Esophagus muscularis mucosa (tissue), 4 donors: Measurements from ENCODE around the gene PHF23. TPM values are rescaled to one million over a fixed set of nuclear protein-coding genes. Genes with fewer than 3 reads are reported as not detected.

Experiments
- DNase-seq: peaks from one replicate; pipeline ENCODE4 v3.0.0-alpha.2; 2017; ENCODE audit errors: extremely low spot score
- H3K27ac ChIP-seq, 4 donors: fragments of 200-600 bp; sonication (generic); replicated peaks in 1 of 4; 1 replicate in 3 of 4; 2 replicates in 1 of 4; pipeline ENCODE4 v1.5.1; 2016 to 2019; ENCODE audit warnings: mild to moderate bottlenecking in 1 of 4
- H3K27me3 ChIP-seq, 4 donors: fragments of 200-600 bp; sonication (generic); one replicate each; pipeline versions ENCODE4 v1.5.1 to v1.6.0; 2016 to 2019
- H3K36me3 ChIP-seq, 4 donors: fragments of 200-600 bp; sonication (generic); one replicate each; pipeline ENCODE4 v1.5.1; 2016 to 2019
- H3K4me1 ChIP-seq, 4 donors: fragments of 200-600 bp; sonication (generic); one replicate each; pipeline ENCODE4 v1.5.1; 2016 to 2019
- H3K4me3 ChIP-seq, 4 donors: fragments of 200-600 bp; sonication (generic); 1 replicate in 2 of 4; 2 replicates in 2 of 4; pipeline ENCODE4 v1.5.1; 2016 to 2019; ENCODE audit warnings: mild to moderate bottlenecking in 4 of 4, moderate library complexity in 1 of 4
- H3K9me3 ChIP-seq, 4 donors: fragments of 200-600 bp; sonication (generic); 1 replicate in 3 of 4; 2 replicates in 1 of 4; pipeline ENCODE4 v1.5.1; 2016 to 2019
- EP300 ChIP-seq: sonication (generic); formaldehyde crosslinking; IDR thresholded peaks from one replicate; pipeline ENCODE4 v1.6.1; 2017; ENCODE audit warnings: antibody characterized with exemption
- POLR2A ChIP-seq: fragments of 450-650 bp; IDR thresholded peaks from one replicate; pipeline ENCODE4 v1.6.1; 2017; ENCODE audit warnings: antibody characterized with exemption, moderate library complexity, mild to moderate bottlenecking, low read depth
- POLR2AphosphoS5 ChIP-seq, 2 donors: sonication (generic); formaldehyde crosslinking; IDR thresholded peaks; one replicate each; pipeline ENCODE4 v1.6.1; 2017; ENCODE audit warnings: antibody characterized with exemption in 2 of 2
- WGBS: methylation state at CpG from one replicate; pipeline ENCODE4 v1.1.5; 2018; 5-methylcytosine and 5-hydroxymethylcytosine counted together
- intact Hi-C: fragments of 100-400 bp; cut with DNase I; formaldehyde crosslinking; loops from one replicate; pipeline ENCODE4 v1.15.1; 2023
- total RNA-seq, 4 donors: library from RNA; depleted of rRNA; stranded (reverse); fragments of >200 nt; gene quantifications; one replicate each; pipeline versions ENCODE4 v1.1.0 to v1.2.1, GENCODE V29; 2016
- TF ChIP-seq, protein P1 (sequence below), 3 experiments: fragments of 200-600 bp in 2 of 3; fragments of 450-650 bp in 1 of 3; sonication (generic) in 2 of 3; IDR thresholded peaks; one replicate each; pipeline ENCODE4 v1.5.1; 2017 to 2019; ENCODE audit warnings: antibody characterized with exemption in 3 of 3, mild to moderate bottlenecking in 2 of 3, moderate library complexity in 1 of 3

Gene PHF23
- total RNA-seq, 4 donors from 2014 or later = 21.6 to 38.1 (median 24.8) TPM

DNA sequence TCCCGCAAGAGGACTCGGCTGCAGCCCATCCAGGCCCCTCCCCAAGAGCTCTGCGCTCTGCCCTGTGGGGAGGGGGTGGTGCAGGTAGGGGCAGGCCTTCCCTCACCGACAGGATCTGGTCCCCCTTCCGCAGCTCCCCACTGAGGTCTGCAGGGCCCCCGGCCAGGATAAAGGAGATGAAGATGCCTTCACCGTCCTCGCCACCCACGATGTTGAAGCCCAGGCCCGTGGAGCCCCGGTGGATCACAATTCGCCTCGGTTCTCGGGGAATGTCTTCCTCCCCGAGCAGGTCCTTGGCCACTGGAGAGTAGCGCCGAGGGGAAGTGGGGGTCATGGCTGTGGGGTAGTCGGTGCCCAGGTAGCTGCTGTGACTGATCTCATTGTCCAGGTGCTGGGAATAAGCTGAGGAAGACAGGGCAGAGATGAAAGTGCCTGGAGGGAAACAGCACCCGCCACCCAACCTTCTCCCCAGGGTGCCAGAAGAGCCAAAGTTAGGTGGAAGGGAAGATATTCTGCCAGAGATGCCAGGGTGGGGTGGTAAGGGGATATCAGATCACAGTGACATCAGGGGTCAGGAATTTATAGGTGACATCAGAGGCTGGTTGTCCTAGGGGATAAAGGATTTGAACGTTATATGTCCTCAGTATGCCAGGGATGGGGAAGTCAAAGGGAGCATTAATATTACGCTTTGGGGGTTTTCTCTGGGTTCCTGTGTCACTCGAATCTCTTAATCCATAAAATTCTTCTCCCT lies 42.4 kb downstream of the PHF23 start:
- no peak overlapping the region for H3K27ac ChIP-seq
- no peak for TF ChIP-seq POLR2A
- TF ChIP-seq POLR2AphosphoS5 (IDR thresholded peaks at IDR 0.05) = no peak
- no peak for TF ChIP-seq EP300
- TF ChIP-seq, protein P1, sequence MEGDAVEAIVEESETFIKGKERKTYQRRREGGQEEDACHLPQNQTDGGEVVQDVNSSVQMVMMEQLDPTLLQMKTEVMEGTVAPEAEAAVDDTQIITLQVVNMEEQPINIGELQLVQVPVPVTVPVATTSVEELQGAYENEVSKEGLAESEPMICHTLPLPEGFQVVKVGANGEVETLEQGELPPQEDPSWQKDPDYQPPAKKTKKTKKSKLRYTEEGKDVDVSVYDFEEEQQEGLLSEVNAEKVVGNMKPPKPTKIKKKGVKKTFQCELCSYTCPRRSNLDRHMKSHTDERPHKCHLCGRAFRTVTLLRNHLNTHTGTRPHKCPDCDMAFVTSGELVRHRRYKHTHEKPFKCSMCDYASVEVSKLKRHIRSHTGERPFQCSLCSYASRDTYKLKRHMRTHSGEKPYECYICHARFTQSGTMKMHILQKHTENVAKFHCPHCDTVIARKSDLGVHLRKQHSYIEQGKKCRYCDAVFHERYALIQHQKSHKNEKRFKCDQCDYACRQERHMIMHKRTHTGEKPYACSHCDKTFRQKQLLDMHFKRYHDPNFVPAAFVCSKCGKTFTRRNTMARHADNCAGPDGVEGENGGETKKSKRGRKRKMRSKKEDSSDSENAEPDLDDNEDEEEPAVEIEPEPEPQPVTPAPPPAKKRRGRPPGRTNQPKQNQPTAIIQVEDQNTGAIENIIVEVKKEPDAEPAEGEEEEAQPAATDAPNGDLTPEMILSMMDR (IDR thresholded peaks at IDR 0.05) = no peak
- H3K9me3 ChIP-seq = no peaks in the 10 kb centered on the region
- peaks cover 28 to 85% (median 61%) of the 10 kb centered on the region in 4 donors for H3K36me3 ChIP-seq
- H3K27me3 ChIP-seq = no peaks in the 10 kb centered on the region
- no peaks in the 10 kb centered on the region for H3K4me1 ChIP-seq
- no peak overlapping the region for H3K4me3 ChIP-seq
- DNase-seq = no peak
- 94% methylated on average over 12 of the region's 22 CpGs for WGBS
- intact Hi-C loops = no loop called here

DNA sequence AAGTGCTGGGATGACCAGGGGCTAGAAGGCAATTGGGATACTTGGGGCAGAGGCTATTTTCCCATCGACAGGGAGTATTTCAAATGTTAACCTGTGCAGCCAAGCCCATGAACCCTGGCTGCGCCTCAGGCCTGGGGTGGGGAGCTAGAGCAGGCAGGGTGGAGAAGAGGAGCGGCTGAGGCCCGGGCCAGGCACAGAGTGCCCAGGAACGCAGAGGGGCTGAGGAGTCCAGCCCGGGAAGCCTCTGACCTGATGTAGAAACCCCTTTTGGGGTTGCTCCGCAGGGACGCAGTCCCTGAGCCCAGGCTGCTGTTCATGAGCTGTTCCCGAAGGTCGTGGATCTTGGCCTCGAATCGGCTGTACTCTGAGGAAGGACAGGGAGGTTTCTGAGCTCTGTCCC lies 43.3 kb downstream of the PHF23 start:
- H3K27me3 ChIP-seq = no peaks in the 10 kb centered on the region
- intact Hi-C loops = no loop called here

DNA sequence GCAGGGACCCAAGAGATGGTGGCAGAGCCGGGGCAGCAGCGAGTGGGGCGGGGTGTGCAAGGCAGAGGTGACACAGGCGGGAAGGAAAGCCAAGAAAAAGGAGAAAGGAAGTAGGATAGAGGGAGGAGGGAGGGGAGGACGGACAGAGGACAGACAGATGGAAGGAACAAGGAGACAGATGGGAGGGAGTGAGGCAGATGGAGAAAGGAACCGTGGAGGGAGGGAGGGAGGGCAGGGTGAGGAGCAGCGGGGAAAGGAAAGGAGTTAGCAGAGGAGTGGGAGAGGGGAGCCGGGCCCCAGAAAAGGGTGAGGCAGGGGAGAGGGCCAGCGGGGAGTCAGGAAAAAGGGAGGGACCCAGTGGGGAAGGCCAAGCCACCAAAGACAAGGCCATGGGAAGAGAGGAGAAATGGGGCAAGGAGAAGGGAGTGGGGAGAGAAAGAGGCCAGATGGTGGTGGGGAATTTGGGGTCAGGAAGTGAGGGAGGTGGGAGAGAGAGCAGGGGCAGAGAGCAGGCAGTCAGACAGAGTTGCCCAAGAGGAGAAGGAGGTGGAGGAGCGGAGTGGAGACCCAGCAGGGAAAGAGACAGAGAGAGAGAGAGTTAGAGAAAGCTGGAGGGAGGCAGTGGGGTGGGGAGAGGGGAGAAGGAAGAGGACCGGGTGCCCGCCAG lies 46.9 kb downstream of the PHF23 start:
- Histone ChIP-seq H3K4me1 (no peaks in the 10 kb centered on the region), H3K9me3 (no peaks in the 10 kb centered on the region), H3K27me3 (no peaks in the 10 kb centered on the region), H3K4me3 (no peak overlapping the region), H3K27ac (no peak overlapping the region), H3K36me3 (peaks cover 34 to 77% (median 61%) of the 10 kb centered on the region in 4 donors)
- TF ChIP-seq POLR2AphosphoS5 (IDR thresholded peaks at IDR 0.05) = no peak
- TF ChIP-seq EP300 = no peak
- no peak for TF ChIP-seq POLR2A
- TF ChIP-seq, protein P1 (IDR thresholded peaks at IDR 0.05) = no peak
- intact Hi-C loops = no loop called here
- DNase-seq = no peak
- 68% methylated on average over 12 of the region's 12 CpGs for WGBS

More for the DNA sequence above, 43.3 kb downstream of the PHF23 start:
- no peak for DNase-seq
- no peak for TF ChIP-seq POLR2AphosphoS5 (IDR thresholded peaks at IDR 0.05)
- TF ChIP-seq, protein P1 (IDR thresholded peaks at IDR 0.05) = no peak
- TF ChIP-seq EP300 = no peak
- no peak for TF ChIP-seq POLR2A
- no peaks in the 10 kb centered on the region for H3K9me3 ChIP-seq
- WGBS = 71% methylated on average over 1 of the region's 12 CpGs
- no peak overlapping the region for H3K27ac ChIP-seq
- H3K36me3 ChIP-seq = peaks cover 25 to 85% (median 57%) of the 10 kb centered on the region in 4 donors
- H3K4me1 ChIP-seq = no peaks in the 10 kb centered on the region
- no peak overlapping the region for H3K4me3 ChIP-seq

DNA sequence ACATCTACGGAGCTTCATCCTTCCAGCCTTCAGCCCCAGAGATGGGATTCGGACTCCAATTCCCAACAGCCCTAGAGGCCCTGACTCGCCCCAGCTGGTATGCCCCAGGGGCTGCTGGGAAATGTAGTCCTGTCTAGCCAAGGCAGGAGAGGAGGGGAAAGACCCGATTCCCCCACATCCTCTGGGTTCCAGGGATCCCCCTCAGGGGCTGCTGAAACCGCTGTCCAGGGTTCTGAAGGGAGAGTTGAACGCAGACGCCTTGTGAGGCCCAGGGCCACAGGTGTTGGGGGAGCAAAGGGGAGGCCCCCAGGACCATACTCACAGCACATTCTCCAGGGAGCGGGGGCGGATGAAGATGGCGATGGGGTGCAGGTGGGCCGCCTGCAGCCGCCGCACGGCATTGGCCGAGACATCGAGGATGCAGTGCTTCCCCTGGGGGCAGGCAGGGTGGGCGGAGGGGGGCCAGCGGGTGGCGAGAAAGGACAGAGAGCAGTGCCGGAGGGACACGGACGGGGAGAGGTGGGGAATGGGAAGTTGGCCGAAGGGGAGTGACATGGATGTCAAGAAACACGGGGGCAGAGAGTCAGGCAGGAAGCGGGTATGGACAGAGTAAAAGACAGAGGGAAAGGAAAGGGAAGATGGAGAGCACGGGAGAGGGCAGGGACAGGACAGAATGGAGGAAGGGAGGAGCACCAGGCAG lies 47.5 kb downstream of the PHF23 start:
- H3K27ac ChIP-seq = no peak overlapping the region
- H3K4me3 ChIP-seq = no peak overlapping the region
- TF ChIP-seq POLR2A (no peak), POLR2AphosphoS5 (IDR thresholded peaks at IDR 0.05) (peak in 1 of 2 donors; percentile 35)

DNA sequence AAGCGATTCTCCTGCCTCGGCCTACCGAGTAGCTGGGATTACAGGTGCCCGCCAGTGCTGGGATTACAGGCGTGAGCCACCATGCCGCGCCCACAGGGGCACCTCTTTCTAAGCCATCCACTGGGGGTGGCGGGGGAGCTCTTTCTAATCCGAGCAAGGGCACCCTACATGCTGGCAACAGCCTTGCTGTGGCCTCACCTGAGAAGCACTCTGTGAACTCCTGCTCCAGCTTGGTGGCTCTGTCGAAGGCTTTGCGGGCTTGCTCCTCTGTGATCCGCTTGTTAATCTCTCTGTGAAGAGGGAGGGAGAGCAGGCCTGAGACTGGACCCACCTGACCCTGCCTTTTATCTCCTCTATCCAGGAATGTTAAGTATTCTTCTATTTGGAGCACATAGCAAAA lies 48.2 kb downstream of the PHF23 start:
- Histone ChIP-seq H3K4me3 (no peak overlapping the region), H3K4me1 (no peaks in the 10 kb centered on the region), H3K36me3 (peaks cover 29 to 64% (median 49%) of the 10 kb centered on the region in 4 donors), H3K27me3 (no peaks in the 10 kb centered on the region), H3K9me3 (no peaks in the 10 kb centered on the region), H3K27ac (no peak overlapping the region)
- WGBS = 90% methylated on average over 9 of the region's 12 CpGs
- no peak for DNase-seq
- TF ChIP-seq EP300 (no peak), POLR2A (no peak), POLR2AphosphoS5 (IDR thresholded peaks at IDR 0.05) (no peak)
- TF ChIP-seq, protein P1 (IDR thresholded peaks at IDR 0.05) = no peak
- intact Hi-C loops = no loop called here

More for the DNA sequence above, 47.5 kb downstream of the PHF23 start:
- 78% methylated on average over 20 of the region's 26 CpGs for WGBS
- H3K36me3 ChIP-seq = peaks cover 34 to 70% (median 55%) of the 10 kb centered on the region in 4 donors
- intact Hi-C loops = no loop called here
- H3K9me3 ChIP-seq = no peaks in the 10 kb centered on the region
- H3K27me3 ChIP-seq = no peaks in the 10 kb centered on the region
- H3K4me1 ChIP-seq = no peaks in the 10 kb centered on the region
- DNase-seq = no peak
